GM19193 (cell line): ENCODE results near the gene WASHC3.

Experiments
- POLR2A ChIP-seq: IDR thresholded peaks from 4 replicates; pipeline ENCODE4 v1.6.1; 2011; ENCODE audit not compliant: insufficient read depth, insufficient read length; ENCODE audit errors: extremely low read depth

WASHC3 gene

DNA sequence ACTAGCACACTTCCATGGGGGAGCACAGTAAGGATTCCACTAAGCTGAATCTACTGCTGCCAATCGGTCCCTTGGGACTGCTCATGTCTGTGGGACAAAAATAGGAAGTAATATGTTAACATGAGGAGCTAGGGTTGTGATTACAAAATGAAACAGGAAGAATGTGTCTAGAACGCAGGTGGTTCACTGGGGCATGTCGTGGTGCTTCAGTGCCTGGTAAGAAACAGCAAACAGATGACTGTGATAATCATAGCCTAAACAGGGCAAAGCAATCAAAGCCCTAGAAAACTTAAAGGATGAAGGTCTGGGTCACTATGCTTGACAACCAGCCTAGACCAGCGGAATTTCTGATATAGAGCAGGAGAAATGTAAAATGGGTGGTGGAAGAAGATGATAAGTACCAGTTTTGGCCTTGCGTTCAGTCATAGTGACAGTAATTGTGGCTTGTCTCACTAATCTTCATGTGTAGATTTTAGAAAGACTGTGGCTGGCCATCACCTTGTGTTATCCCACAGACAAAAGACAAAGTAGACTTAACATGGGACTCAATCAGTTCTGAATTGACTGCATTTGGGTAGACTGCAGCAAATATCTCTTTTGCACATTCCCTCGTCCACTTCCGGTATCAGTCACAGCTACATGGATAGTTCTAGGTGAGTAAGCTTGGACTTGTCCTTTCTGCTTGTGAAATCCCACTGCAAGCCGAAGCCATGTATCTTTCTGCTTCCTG lies 51.4 kb downstream of the WASHC3 start:
- TF ChIP-seq POLR2A: peak; percentile 40

DNA sequence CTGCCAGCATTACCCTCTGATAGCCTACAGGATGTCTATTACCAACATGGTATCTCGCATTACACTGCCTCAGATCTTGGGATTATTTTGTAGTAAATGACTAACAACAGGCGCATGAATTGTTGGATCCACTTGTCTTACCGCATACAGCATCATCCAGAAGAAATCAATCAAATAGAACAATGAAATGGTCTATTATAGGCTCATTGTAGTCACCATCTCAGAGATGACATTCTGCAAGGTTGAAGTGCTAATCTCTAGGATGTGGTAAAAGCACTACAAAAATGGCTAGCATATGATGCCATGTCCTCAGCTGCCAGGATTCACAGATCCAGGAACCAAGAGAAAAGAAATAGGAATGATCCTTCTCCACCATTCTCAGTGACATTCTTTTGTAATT lies 52.0 kb downstream of the WASHC3 start:
- TF ChIP-seq POLR2A: no peak

DNA sequence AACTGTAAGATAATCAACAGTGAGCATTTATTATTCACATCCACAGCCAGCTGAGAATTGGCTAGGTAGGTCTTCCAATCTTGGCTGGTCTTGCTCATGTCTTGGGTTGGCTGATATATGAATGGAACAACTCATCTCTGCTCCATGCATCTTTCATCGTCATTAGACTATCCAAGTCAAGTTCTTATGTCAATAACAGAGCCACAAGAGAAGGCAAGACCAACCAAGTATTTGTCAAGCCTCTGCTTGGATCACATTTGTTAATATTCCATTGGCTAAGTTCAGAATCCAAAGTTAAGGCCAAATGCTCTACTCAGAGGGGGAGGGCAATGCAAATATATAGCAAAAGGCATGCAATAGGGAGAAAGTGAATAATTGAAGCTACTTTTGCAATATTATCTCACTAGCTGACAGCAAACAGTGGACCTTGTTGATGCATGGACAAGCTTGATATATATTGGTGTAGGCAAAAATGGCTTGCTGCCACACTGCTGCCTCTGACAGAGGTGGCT lies 53.1 kb downstream of the WASHC3 start:
- no peak for TF ChIP-seq POLR2A

DNA sequence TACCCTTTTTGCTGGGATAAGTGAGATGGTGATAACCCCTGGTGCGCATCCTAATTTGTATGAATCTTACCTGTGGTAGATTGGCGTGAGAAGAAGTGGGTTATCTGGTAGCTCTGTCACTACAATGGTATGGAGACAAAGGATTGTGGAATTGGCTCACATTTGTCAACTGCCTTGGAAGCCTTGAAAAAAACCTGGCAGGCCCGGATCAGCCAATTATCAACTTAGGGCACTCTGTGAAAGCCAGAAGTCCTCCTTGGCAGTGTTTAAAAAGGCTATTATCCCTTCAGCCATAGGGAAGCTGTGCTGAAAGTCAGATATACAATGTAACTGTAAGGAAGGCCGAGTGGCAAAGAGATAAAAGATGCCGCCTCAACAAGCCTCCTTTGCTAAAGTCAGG lies 56.5 kb downstream of the WASHC3 start:
- TF ChIP-seq POLR2A: no peak

DNA sequence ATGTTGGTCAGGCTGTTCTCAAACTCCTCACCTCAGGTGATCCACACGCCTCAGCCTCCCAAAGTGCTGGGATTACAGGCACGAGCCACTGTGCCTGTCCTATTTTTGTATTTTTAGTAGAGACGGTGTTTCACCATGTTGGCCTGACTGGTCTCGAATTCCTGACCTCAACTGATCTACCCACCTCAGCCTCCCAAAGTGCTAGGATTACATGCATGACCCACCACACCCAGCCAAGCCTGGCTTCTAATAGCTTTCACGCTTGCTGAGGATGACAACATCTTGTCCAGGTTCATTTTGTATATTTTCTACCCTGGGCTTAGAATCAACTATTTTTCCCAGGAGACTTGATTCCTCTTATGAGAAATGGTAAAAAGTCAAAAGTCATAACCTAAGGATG lies 64.7 kb downstream of the WASHC3 start:
- no peak for TF ChIP-seq POLR2A

DNA sequence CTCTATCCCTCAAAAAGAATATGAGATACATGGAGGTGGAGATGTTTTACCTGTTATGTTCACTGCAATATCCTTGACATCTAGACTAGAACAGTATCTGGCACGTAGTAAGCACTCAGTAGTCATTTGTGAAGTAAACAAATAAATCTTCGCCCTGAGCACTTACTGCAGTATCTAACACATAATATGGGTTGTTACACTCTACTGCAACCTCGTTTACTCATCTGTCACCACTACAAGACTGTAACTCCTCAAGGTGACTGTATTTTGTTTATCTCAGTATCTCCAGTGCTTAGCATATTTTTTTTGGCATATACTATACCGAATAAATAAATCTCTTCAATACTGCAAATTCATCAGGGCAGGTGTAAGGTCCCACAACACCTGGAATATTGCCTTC lies 66.1 kb downstream of the WASHC3 start:
- TF ChIP-seq POLR2A: no peak

DNA sequence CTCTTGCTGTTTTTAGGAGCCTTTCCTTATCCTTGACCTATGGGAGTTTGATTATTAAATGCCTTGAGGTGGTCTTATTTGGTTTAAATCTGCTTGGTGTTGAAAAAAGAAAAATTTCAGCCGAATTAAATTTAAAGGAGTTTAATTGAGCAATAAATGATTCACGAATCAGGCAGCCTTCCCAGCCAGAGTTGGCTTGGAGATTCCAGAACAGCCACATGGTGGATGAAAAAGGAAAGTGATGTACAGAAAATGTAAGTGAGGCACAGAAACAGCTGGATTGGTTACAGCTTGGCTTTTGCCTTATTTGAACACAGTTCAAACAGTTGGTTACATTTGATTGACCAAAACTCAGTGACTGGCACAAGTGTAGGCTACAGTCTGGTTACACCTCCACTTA lies 69.7 kb downstream of the WASHC3 start:
- no peak for TF ChIP-seq POLR2A

DNA sequence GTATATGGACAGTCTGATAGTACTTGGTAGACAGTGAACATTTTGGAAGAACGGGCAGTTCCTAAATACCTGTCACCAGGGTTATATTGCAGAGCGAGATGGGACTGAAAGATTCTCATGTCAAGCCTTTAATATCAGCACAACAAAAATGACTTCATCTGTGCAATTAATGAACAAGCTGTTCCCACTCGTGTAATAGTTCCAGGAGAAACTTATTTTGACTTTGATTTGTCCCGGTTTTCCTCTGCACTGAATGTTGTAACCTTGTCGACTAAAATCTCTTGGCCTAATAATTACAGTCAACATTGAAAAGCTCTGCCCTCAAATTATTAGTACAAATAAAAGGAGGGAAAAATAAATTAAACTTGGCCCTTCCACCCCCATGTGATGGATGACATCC lies 79.5 kb downstream of the WASHC3 start:
- no peak for TF ChIP-seq POLR2A

DNA sequence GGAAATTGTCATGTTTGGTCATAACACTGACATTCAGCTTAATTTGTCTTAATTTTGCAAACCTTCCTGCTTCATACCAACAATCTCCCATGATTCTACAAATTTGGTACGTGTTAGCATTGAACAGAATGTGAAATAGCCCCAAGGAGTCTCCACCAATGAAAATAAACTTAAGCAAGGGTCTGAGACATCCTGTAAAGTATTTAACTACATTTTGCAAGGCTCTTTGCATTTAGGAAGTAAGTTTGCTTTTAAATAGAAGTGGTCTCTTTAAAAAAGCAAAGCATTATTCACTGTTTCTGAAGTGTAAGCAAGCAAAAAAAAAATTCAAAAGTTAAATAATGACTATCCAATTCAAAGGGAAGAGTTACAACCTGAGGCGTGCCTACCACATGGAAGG lies 79.9 kb downstream of the WASHC3 start:
- no peak for TF ChIP-seq POLR2A

DNA sequence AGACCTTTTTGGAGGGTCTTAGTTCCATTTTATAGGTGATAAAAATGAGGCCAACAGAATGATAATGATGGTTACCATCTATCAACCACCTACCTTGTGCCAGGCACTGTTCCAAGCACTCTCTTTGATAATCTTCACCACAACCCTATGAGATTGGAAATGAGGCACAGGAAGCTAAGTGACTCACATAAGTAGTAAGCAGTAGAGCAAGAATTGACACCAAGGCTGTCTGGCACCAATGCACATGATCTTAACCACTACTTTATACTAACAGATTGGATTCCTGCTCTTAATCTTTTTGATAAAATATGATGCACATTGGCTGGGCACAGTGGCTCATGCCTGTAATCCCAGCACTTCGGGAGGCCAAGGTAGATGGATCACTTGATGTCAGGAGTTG lies 93.0 kb downstream of the WASHC3 start:
- TF ChIP-seq POLR2A: no peak

DNA sequence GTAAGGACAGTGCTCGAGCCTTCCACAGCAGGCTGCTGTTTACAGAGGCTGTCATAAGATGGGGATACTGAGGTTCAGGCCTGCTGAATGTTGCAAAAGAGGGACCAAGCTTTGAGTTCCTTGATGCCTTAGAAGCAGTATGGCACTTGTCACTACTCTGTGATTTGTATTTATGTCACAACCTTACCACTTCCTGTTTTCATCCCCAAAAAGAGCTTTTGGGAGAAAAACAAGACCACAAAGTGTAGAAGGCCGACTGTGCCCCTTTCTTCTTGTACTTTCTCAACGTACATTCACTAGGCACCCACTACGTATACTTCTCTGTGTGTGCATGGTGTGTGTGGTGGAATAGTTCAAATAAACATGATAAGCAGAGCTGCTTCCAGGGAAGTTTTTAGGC lies 94.3 kb downstream of the WASHC3 start:
- no peak for TF ChIP-seq POLR2A

DNA sequence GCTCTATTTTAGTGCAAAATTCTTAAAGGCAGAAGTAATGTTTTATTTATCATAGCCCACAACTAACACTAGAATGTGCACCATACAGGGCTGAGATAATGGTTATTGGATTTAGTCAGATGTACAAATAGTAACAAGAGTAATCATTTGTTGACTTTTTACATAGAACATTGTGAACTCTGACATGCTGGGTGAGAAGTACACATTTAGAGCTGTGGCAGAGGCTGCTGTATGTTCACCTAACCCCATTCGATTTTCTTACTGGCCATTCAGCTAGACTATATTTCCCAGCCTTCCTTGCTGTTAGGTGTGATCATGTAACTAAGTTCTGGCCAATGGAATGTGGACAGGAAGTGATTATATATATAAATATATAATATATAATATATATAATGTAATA lies 95.3 kb downstream of the WASHC3 start:
- no peak for TF ChIP-seq POLR2A

DNA sequence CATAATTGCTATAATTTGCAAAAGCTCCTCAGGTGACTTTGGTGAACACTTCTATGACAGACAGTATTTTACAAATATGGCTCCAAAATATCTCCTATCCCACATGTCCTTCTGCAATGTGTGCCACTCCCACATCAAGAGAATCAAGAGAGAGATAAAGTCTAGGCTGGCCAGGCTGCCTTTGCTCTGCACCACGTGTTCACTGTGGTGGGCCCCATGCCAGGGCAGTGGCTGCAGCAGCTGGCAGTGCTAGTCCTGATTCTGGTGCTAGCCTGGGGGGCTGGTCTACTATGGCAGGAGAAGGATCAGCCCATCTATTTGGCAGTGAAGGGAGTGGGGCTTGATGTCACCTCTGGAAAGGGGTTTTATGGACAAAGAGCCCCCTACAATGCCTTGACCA lies 98.1 kb downstream of the WASHC3 start:
- no peak for TF ChIP-seq POLR2A
